ENCODE data around the gene STARD9. TPM values are rescaled to one million over a fixed set of nuclear protein-coding genes. Genes with fewer than 3 reads are reported as not detected.

Gene STARD9
- total RNA-seq, 1 experiment from 2014 or later: 5.0 TPM

GRCh38 chr15:42584031-42584765 lies 8.8 kb downstream of the STARD9 start:
- H4K20me1 ChIP-seq (ENCODE audit: insufficient read depth): no peaks in the 10 kb centered on the region
- H3K4me1 ChIP-seq (ENCODE audit: control insufficient read depth in 1 of 2, insufficient read depth in 2 of 2, low read length in 2 of 2): peaks cover 7 to 17% of the 10 kb centered on the region in 2 experiments
- H3K27ac ChIP-seq (ENCODE audit: low read depth, low read length): no peak overlapping the region
- TF ChIP-seq CEBPB (IDR thresholded peaks at IDR 0.05; ENCODE audit: low read depth): no peak
- H3K9me2 ChIP-seq (ENCODE audit: insufficient read depth): no peaks in the 10 kb centered on the region
- DNase-seq (ENCODE audit: low read depth, low spot score): no peak
- no TSS peak for BruUV-seq (replicated peaks)
- H3K4me3 ChIP-seq (replicated peaks in 1 of 2; ENCODE audit: low read depth in 1 of 2, low read length in 2 of 2): no peak overlapping the region
- ChIA-PET POLR2A (interaction anchor here (0.9 to 1.0 kb wide), 2 partner anchors 9 kb away, joined by 3 read pairs; partner anchors contain the start of gene STARD9), RAD21 (ENCODE audit: low non-redundant PET in 1 of 2, low total read pairs in 2 of 2, uncharacterized antibody in 2 of 2, unreplicated experiment in 2 of 2) (no interaction called here), CTCF (no interaction called here)
- intact Hi-C loops (cut with micrococcal nuclease): no loop called here
- no peak overlapping the region for H3K4me2 ChIP-seq (ENCODE audit: low read length)
- no peak for ATAC-seq
- H3K27me3 ChIP-seq (ENCODE audit: insufficient read depth, low read length): no peaks in the 10 kb centered on the region
- no peaks in the 10 kb centered on the region for H3K9me3 ChIP-seq (ENCODE audit: control insufficient read depth in 1 of 2, insufficient read depth in 1 of 2, low read depth in 1 of 2, low read length in 2 of 2)
- H3K9ac ChIP-seq (ENCODE audit: low read length): no peak overlapping the region
- peaks cover 4% of the 10 kb centered on the region; the same call in 1 of the 2 replicates for H3K79me2 ChIP-seq (ENCODE audit: insufficient read depth, low read length)
- H2AFZ ChIP-seq (ENCODE audit: low read depth, low read length, poor library complexity, severe bottlenecking): no peak overlapping the region
- H3K36me3 ChIP-seq (ENCODE audit: control insufficient read depth in 1 of 2, insufficient read depth in 2 of 2, low read length in 2 of 2): no peaks in the 10 kb centered on the region

- Histone ChIP-seq H3K27ac (ENCODE audit: low read depth, low read length) (no peak overlapping the region), H4K20me1 (ENCODE audit: insufficient read depth) (no peaks in the 10 kb centered on the region), H2AFZ (ENCODE audit: low read depth, low read length, poor library complexity, severe bottlenecking) (no peak overlapping the region), H3K4me2 (ENCODE audit: low read length) (no peak overlapping the region), H3K79me2 (ENCODE audit: insufficient read depth, low read length) (no peaks in the 10 kb centered on the region), H3K9ac (ENCODE audit: low read length) (no peak overlapping the region), H3K9me3 (ENCODE audit: control insufficient read depth in 1 of 2, insufficient read depth in 1 of 2, low read depth in 1 of 2, low read length in 2 of 2) (no peaks in the 10 kb centered on the region), H3K4me1 (ENCODE audit: control insufficient read depth in 1 of 2, insufficient read depth in 2 of 2, low read length in 2 of 2) (peaks cover 3 to 8% of the 10 kb centered on the region in 2 experiments; a peak in 3 of 4 replicates), H3K36me3 (ENCODE audit: control insufficient read depth in 1 of 2, insufficient read depth in 2 of 2, low read length in 2 of 2) (no peaks in the 10 kb centered on the region), H3K9me2 (ENCODE audit: insufficient read depth) (no peaks in the 10 kb centered on the region), H3K4me3 (replicated peaks in 1 of 2; ENCODE audit: low read depth in 1 of 2, low read length in 2 of 2) (no peak overlapping the region), H3K27me3 (ENCODE audit: insufficient read depth, low read length) (no peaks in the 10 kb centered on the region)
- ChIA-PET POLR2A (interaction anchor here (1.3 kb wide), 1 partner anchor 9 kb away, joined by 8 read pairs; no protein-coding TSS in a partner anchor), RAD21 (ENCODE audit: low non-redundant PET in 1 of 2, low total read pairs in 2 of 2, uncharacterized antibody in 2 of 2, unreplicated experiment in 2 of 2) (no interaction called here), CTCF (interaction anchor here (1.1 kb wide), 1 partner anchor 15 kb away, joined by 7 read pairs; the partner anchor contains the start of gene STARD9)
- no TSS peak for BruUV-seq (replicated peaks)
- TF ChIP-seq YY1 (IDR thresholded peaks at IDR 0.05; ENCODE audit: extremely low read depth, insufficient replicate concordance, low read depth, low read length): no peak
- TF ChIP-seq SRF (IDR thresholded peaks at IDR 0.05; ENCODE audit: low read depth): no peak
- no peak for TF ChIP-seq ZBTB33 (IDR thresholded peaks at IDR 0.05; ENCODE audit: extremely low read depth, insufficient replicate concordance, low read length)
- TF ChIP-seq EGR1 (IDR thresholded peaks at IDR 0.05; ENCODE audit: low read depth): no peak
- no peak for TF ChIP-seq ZNF274 (IDR thresholded peaks at IDR 0.05; ENCODE audit: low read depth, low read length)
- TF ChIP-seq SP1 (IDR thresholded peaks at IDR 0.05; ENCODE audit: low read depth): no peak
- no peak for TF ChIP-seq TCF7L2 (IDR thresholded peaks at IDR 0.05; ENCODE audit: borderline replicate concordance, extremely low read depth, insufficient read depth, insufficient read length)
- TF ChIP-seq CEBPB (IDR thresholded peaks at IDR 0.05; ENCODE audit: low read depth): no peak
- TF ChIP-seq SIN3A (IDR thresholded peaks at IDR 0.05; ENCODE audit: low read depth): no peak
- no peak for TF ChIP-seq CTCF (IDR thresholded peaks at IDR 0.05 in 2 of 3, conservative IDR thresholded peaks at IDR 0.05 in 1 of 3; ENCODE audit: borderline replicate concordance in 1 of 3, insufficient read depth in 1 of 3, low read depth in 2 of 3, low read length in 2 of 3)
- no peak for TF ChIP-seq FOSL1 (IDR thresholded peaks at IDR 0.05; ENCODE audit: low read depth)
- no peak for TF ChIP-seq POLR2AphosphoS5 (IDR thresholded peaks at IDR 0.05; ENCODE audit: low read depth, low read length)
- no peak for TF ChIP-seq ZFX (IDR thresholded peaks at IDR 0.05)
- no peak for TF ChIP-seq ATF3 (IDR thresholded peaks at IDR 0.05)
- intact Hi-C loops (cut with micrococcal nuclease): no loop called here
- DNase-seq (ENCODE audit: low read depth, low spot score) (no peak), ATAC-seq (no peak)
Measured at GRCh38 chr15:42590619-42591237, 15.3 kb downstream of the STARD9 start.
